Measurements from ENCODE around the gene FBXO2.

The FBXO2 gene

DNA sequence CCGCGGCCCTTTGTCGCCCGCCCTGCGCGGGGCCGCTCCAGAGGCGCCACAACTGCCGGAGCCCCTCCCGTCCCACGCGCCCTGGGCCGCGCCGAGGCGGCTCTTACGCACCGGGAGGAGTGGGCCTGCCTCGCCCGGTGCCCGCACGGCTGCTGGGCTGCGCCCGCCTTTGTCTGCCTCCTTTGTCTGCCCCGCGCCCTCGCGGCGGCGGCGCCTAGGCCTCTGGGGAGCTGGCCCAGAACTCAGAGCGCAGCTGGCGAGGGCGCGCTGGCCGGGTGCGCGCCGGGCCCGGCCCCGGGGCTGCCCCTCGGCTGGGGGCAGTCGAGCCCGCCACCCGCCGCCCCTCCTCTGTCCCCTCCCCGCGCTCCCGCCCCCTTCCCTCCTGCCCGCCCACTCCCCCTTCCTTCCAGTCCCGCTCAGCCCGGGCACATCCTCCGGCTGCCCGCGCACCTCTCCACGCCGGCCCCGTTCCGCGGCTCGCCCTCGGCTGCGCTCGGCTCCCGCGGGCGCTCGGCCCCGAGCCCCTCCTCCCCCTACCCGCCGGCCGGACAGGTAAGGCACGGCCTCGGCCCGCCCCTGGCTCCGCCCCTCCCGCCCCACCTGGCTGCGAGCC, 37.2 kb upstream of the FBXO2 start, which contains the start of gene DRAXIN:
Gene DRAXIN, plus strand, starts transcription at position 409 of the 613 bp plus-strand sequence. CDS start 14,549 bp downstream, outside the sequence.
- ChIA-PET CTCF (no interaction called here), POLR2A (no interaction called here)
- no peak for DNase-seq (ENCODE audit: extremely low spot score)
- TF ChIP-seq CTCF (IDR thresholded peaks at IDR 0.05; ENCODE audit: control extremely low read depth, extremely low read depth, low read depth, missing control alignments), result no peak

- TF ChIP-seq CTCF (IDR thresholded peaks at IDR 0.05; ENCODE audit: control extremely low read depth, extremely low read depth, low read depth, missing control alignments), result no peak
- DNase-seq (ENCODE audit: extremely low spot score), result no peak
- ChIA-PET CTCF (interaction anchor here (0.9 to 1.5 kb wide), 6 partner anchors 9 to 652 kb away, joined by 3 to 6 read pairs (median 3); partner anchors contain the start of gene FBXO6), POLR2A (interaction anchor here (0.6 kb wide), 1 partner anchor 27 kb away, joined by 4 read pairs; no protein-coding TSS in a partner anchor)
Measured at GRCh38 chr1:11690397-11691301, 36.4 kb upstream of the FBXO2 start.

GRCh38 chr1:11688506-11688905, 34.3 kb upstream of the FBXO2 start:
- DNase-seq (ENCODE audit: extremely low spot score), result no peak
- POLR2A ChIA-PET, result no interaction called here
- no peak for TF ChIP-seq CTCF (IDR thresholded peaks at IDR 0.05; ENCODE audit: control extremely low read depth, extremely low read depth, low read depth, missing control alignments)
- CTCF ChIA-PET, result no interaction called here

GRCh38 chr1:11685210-11685752, 31.1 kb upstream of the FBXO2 start:
- no peak for DNase-seq (ENCODE audit: extremely low spot score)
- ChIA-PET POLR2A (no interaction called here), CTCF (interaction anchor here (1.4 to 2.2 kb wide), 6 partner anchors 9 to 648 kb away, joined by 3 to 15 read pairs (median 5); partner anchors contain the start of gene FBXO6)
- TF ChIP-seq CTCF (IDR thresholded peaks at IDR 0.05; ENCODE audit: control extremely low read depth, extremely low read depth, low read depth, missing control alignments), result no peak

GRCh38 chr1:11684070-11684469, 29.8 kb upstream of the FBXO2 start:
- TF ChIP-seq CTCF (IDR thresholded peaks at IDR 0.05; ENCODE audit: control extremely low read depth, extremely low read depth, low read depth, missing control alignments), result no peak
- DNase-seq (ENCODE audit: extremely low spot score), result no peak
- CTCF ChIA-PET, result interaction anchor here (2.2 kb wide), 1 partner anchor 20 kb away, joined by 15 read pairs; the partner anchor contains the start of gene FBXO6
- POLR2A ChIA-PET, result interaction anchor here (0.6 kb wide), 1 partner anchor 14 kb away, joined by 3 read pairs; no protein-coding TSS in a partner anchor

DNA sequence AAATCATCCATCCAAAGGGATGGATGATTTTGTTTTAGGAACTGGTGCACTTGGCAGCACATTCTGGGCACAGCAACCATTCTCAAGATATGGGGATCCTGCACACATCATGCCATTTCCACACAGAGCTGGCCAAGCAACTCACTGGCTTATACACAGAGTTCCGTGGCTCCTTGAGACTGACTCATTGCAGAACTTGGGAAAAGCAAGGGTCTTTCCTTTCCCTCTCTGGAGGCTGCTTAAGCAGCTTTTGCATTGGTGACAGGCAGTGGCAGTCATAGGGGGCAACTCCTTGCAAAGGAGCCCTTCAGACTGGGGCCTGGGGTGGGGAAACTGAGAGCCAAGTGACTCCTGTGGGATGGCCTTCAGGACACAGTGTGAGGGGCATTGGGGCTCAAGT, 28.6 kb upstream of the FBXO2 start:
- no peak for TF ChIP-seq CTCF (IDR thresholded peaks at IDR 0.05; ENCODE audit: control extremely low read depth, extremely low read depth, low read depth, missing control alignments)
- POLR2A ChIA-PET, result no interaction called here
- CTCF ChIA-PET, result interaction anchor here (0.7 to 2.5 kb wide), 8 partner anchors 11 to 41 kb away, joined by 3 to 21 read pairs (median 6); partner anchors contain the start of gene FBXO6
- DNase-seq (ENCODE audit: extremely low spot score), result no peak

Data from GM10248 (cell line).